MM.1S (cell line): ENCODE data around the gene TMEM263.
"Not testable (repeated sequence)": the region's sequence is repeated elsewhere in the genome, so short reads cannot be mapped to it uniquely, and the experiment has no call there.

Experiments
- CTCF ChIP-seq: fragments of 300-600 bp; sonication (generic); IDR thresholded peaks from 2 replicates; pipeline ENCODE4 v1.5.1; 2016; ENCODE audit warnings: antibody characterized with exemption, low read length, mixed read lengths
- EZH2 ChIP-seq: fragments of 300-600 bp; sonication (generic); optimal IDR thresholded peaks from 2 replicates; pipeline ENCODE3; 2017; ENCODE audit warnings: low read depth, mild to moderate bottlenecking, antibody characterized with exemption, low read length, mixed read lengths

- not testable (repeated sequence) for TF ChIP-seq CTCF, EZH2
Measured at GRCh38 chr12:106921976-106922375, 33.7 kb upstream of the TMEM263 start.
